Thymus (tissue), 11 donors: Measurements from ENCODE around the gene ABCA6. TPM values are rescaled to one million over a fixed set of nuclear protein-coding genes. Genes with fewer than 3 reads are reported as not detected.
A peak's percentile ranks its signal among the peaks of the same experiment; 100 is the strongest.

Experiments used
- DNase-seq, 9 donors: peaks; one replicate each; pipeline ENCODE4 v3.0.0-alpha.2; 2013; ENCODE audit warnings: low spot score in 9 of 9, low read depth in 6 of 9, missing footprints in 1 of 9
- H3K27ac ChIP-seq, 2 donors: one replicate each; pipeline ENCODE4 v1.5.1; 2013; ENCODE audit warnings: control low read depth in 1 of 2, low read depth in 1 of 2, low read length in 1 of 2, mild to moderate bottlenecking in 1 of 2, moderate library complexity in 1 of 2
- H3K27me3 ChIP-seq, 2 donors: one replicate each; pipeline ENCODE4 v1.5.1; 2013; ENCODE audit warnings: low read length in 1 of 2; ENCODE audit not compliant: control insufficient read depth in 2 of 2, insufficient read depth in 1 of 2
- H3K36me3 ChIP-seq, 2 donors: one replicate each; pipeline ENCODE4 v1.5.1; 2013; ENCODE audit warnings: low read length in 1 of 2, mild to moderate bottlenecking in 1 of 2, moderate library complexity in 1 of 2; ENCODE audit not compliant: control insufficient read depth in 2 of 2, insufficient read depth in 2 of 2
- H3K4me1 ChIP-seq, 2 donors: one replicate each; pipeline ENCODE4 v1.5.1; 2013; ENCODE audit warnings: low read length in 2 of 2; ENCODE audit not compliant: control insufficient read depth in 2 of 2, insufficient read depth in 2 of 2
- H3K4me3 ChIP-seq, 2 donors: one replicate each; pipeline ENCODE4 v1.5.1; 2013; ENCODE audit warnings: low read length in 2 of 2, control low read depth in 1 of 2, mild to moderate bottlenecking in 1 of 2
- H3K9me3 ChIP-seq, 2 donors: one replicate each; pipeline ENCODE4 v1.5.1; 2013; ENCODE audit warnings: low read length in 1 of 2, mild to moderate bottlenecking in 1 of 2; ENCODE audit not compliant: control insufficient read depth in 2 of 2, insufficient read depth in 1 of 2
- WGBS: extraction: QIAGEN DNeasy Blood & Tissue Kit; methylation state at CpG from one replicate; pipeline ENCODE4 v1.1.7; 2013; 5-methylcytosine and 5-hydroxymethylcytosine counted together
- polyA plus RNA-seq: library from polyadenylated mRNA; stranded (reverse); fragments of 200-250 nt; gene quantifications from one replicate; pipeline ENCODE4 v1.2.3, GENCODE V29; 2013
- total RNA-seq: library from RNA; stranded (reverse); fragments of 120-200 nt; gene quantifications from one replicate; pipeline ENCODE4 v1.2.4, GENCODE V29; 2013
- donor health status: healthy.

The ABCA6 gene
- total and polyA plus RNA-seq, 2 donors = 5.0 to 5.5 TPM

GRCh38 chr17:69048634-69049033 is 93.1 kb downstream of the ABCA6 start:
- no peaks in the 10 kb centered on the region for H3K36me3 ChIP-seq
- WGBS = 59% methylated on average over 2 of the region's 2 CpGs
- H3K27ac ChIP-seq = no peak overlapping the region
- H3K9me3 ChIP-seq = no peaks in the 10 kb centered on the region
- H3K27me3 ChIP-seq = no peaks in the 10 kb centered on the region
- H3K4me3 ChIP-seq = no peak overlapping the region
- DNase-seq = peak in 1 of 9 donors; percentile 32
- no peaks in the 10 kb centered on the region for H3K4me1 ChIP-seq

GRCh38 chr17:69047368-69048263 is 94.1 kb downstream of the ABCA6 start:
- 61% methylated on average over 3 of the region's 3 CpGs for WGBS
- DNase-seq = no peak
- H3K4me3 ChIP-seq = no peak overlapping the region
- H3K27me3 ChIP-seq = no peaks in the 10 kb centered on the region
- no peaks in the 10 kb centered on the region for H3K36me3 ChIP-seq
- no peaks in the 10 kb centered on the region for H3K4me1 ChIP-seq
- H3K9me3 ChIP-seq = no peaks in the 10 kb centered on the region
- no peak overlapping the region for H3K27ac ChIP-seq

- Histone ChIP-seq H3K4me1 (no peaks in the 10 kb centered on the region), H3K9me3 (no peaks in the 10 kb centered on the region), H3K36me3 (no peaks in the 10 kb centered on the region), H3K4me3 (no peak overlapping the region), H3K27ac (no peak overlapping the region), H3K27me3 (no peaks in the 10 kb centered on the region)
- 97% methylated on average over 4 of the region's 4 CpGs for WGBS
- no peak for DNase-seq
Observed at GRCh38 chr17:69046121-69046807, 95.4 kb downstream of the ABCA6 start.

- WGBS = 99% methylated on average over 2 of the region's 2 CpGs
- H3K9me3 ChIP-seq = no peaks in the 10 kb centered on the region
- no peak for DNase-seq
- H3K36me3 ChIP-seq = no peaks in the 10 kb centered on the region
- H3K4me1 ChIP-seq = no peaks in the 10 kb centered on the region
- no peak overlapping the region for H3K4me3 ChIP-seq
- no peak overlapping the region for H3K27ac ChIP-seq
- H3K27me3 ChIP-seq = no peaks in the 10 kb centered on the region
Observed at GRCh38 chr17:69045646-69046045, 96.0 kb downstream of the ABCA6 start.

GRCh38 chr17:69044371-69044770 is 97.3 kb downstream of the ABCA6 start:
- Histone ChIP-seq H3K36me3 (no peaks in the 10 kb centered on the region), H3K27ac (no peak overlapping the region), H3K27me3 (no peaks in the 10 kb centered on the region), H3K9me3 (no peaks in the 10 kb centered on the region), H3K4me3 (no peak overlapping the region), H3K4me1 (no peaks in the 10 kb centered on the region)
- no peak for DNase-seq
- over 99% methylated on average over 2 of the region's 2 CpGs for WGBS

GRCh38 chr17:69043098-69043734 is 98.5 kb downstream of the ABCA6 start:
- Histone ChIP-seq H3K27ac (no peak overlapping the region), H3K4me1 (no peaks in the 10 kb centered on the region), H3K9me3 (no peaks in the 10 kb centered on the region), H3K27me3 (no peaks in the 10 kb centered on the region), H3K36me3 (no peaks in the 10 kb centered on the region), H3K4me3 (no peak overlapping the region)
- DNase-seq = no peak
- 88% methylated on average over 6 of the region's 6 CpGs for WGBS

GRCh38 chr17:69042308-69042707 is 99.4 kb downstream of the ABCA6 start:
- H3K36me3 ChIP-seq = no peaks in the 10 kb centered on the region
- no peak overlapping the region for H3K27ac ChIP-seq
- WGBS = 95% methylated on average over 5 of the region's 5 CpGs
- no peaks in the 10 kb centered on the region for H3K4me1 ChIP-seq
- DNase-seq = no peak
- H3K9me3 ChIP-seq = no peaks in the 10 kb centered on the region
- no peak overlapping the region for H3K4me3 ChIP-seq
- H3K27me3 ChIP-seq = no peaks in the 10 kb centered on the region

- Histone ChIP-seq H3K36me3 (no peaks in the 10 kb centered on the region), H3K4me1 (no peaks in the 10 kb centered on the region), H3K9me3 (no peaks in the 10 kb centered on the region), H3K27me3 (no peaks in the 10 kb centered on the region), H3K27ac (no peak overlapping the region), H3K4me3 (no peak overlapping the region)
- no peak for DNase-seq
- 97% methylated on average over 3 of the region's 3 CpGs for WGBS
Observed at GRCh38 chr17:69031839-69032238, 109.9 kb downstream of the ABCA6 start.

GRCh38 chr17:69030169-69030568 is 111.5 kb downstream of the ABCA6 start:
- Histone ChIP-seq H3K36me3 (no peaks in the 10 kb centered on the region), H3K4me1 (no peaks in the 10 kb centered on the region), H3K9me3 (no peaks in the 10 kb centered on the region), H3K4me3 (no peak overlapping the region), H3K27me3 (no peaks in the 10 kb centered on the region), H3K27ac (no peak overlapping the region)
- DNase-seq = no peak
- 95% methylated on average over 1 of the region's 1 CpG for WGBS
